Inflammatory macrophage treated with lipopolysaccharide for 4 hours (primary cell): ENCODE data around the gene CCDC86.
A peak's percentile ranks its signal among the peaks of the same experiment; 100 is the strongest.

Experiments
- DNase-seq: peaks from one replicate; pipeline ENCODE4 v3.0.0-alpha.2; 2020

Gene CCDC86

GRCh38 chr11:60854140-60854846, 12.4 kb downstream of the CCDC86 start:
- DNase-seq, result no peak

DNA sequence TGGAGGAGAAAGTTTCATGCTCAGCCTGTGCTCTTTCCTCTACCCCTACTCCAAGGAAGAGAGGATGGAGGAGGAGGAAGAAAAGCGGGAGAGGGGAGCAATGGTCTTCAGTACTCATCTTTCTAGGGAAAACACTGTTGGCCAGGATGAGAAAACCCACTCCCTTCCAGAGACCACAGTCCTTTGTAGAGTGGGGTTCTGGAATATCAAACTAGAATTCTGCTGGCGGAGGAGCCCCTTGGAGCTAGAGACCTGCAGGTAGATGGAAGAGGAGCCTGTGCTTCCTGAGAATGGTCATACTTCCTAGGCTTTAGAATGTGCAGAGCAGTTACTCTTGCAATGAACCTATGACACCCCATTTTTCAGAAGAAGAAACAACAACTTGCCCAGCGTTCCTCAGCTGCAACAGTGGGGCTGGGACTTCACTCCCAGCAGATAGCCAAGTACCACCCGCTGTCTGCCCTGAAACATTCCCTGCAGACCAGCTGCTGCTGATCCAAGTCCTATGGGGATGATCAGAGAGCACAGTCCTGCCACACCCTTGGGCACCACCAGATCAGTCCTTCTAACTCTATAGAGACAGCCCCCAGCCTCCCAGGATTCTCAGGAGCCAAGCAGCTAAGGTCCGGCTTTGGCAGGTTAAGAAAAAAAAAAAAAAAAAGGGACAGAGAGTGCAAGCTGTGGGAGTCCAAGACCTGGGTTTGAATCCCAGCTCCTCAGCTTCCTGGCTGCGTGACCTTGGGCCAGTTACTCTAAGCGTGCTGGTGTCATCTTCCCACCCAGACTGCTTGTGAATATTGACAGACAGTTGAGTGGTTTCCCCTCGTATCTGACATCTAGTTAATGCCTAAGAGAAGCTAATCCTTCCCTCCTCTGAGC, 13.2 kb downstream of the CCDC86 start:
- no peak for DNase-seq

DNA sequence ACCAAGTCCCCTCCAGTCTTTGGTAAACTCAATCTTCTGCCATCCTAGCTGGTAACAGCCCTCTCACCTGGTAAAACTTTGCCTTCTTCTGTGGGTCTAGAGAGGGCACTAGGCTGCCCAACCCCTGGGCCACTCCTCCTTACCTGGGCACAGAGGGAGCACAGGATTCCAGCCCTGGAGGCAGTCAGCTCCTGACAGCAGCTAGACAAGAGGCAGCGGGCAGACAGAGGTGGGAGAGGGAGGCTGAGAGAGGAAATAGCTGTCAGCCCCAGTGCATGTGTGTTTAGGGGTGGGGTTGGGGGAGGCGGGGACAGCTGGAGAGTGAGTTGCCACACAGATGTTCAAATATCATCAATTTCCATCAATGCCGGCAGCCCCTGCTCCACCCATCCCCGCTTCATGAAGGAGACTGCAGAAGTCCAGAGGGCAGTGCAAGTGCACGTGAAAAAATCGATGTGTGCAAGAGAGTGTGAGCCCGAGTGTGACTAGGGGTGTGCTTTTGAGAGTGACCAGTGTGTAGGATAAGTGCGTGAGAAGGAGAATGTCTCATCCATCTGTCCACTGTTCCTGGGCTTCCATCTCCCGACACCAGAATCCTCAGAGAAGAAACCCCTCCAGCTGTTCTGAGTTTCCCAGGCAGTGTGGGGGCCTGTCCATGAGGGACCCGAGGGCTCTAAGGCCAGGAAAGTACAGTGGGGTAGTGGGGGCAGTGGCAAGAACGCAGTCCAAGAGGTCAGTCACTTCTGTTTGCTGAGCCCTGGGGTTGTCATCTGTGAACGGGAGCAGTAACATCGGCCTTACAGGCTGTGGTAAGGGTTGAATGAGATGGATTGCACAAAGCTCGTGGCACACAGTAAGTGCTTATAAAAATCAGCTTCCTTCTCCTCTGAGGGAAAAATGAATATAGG, 14.1 kb downstream of the CCDC86 start, which contains the start of gene PTGDR2:
Gene PTGDR2, minus strand, starts transcription at position 225 of the 908 bp plus-strand sequence. CDS start 2,228 bp downstream, outside the sequence.
- DNase-seq, result no peak

DNA sequence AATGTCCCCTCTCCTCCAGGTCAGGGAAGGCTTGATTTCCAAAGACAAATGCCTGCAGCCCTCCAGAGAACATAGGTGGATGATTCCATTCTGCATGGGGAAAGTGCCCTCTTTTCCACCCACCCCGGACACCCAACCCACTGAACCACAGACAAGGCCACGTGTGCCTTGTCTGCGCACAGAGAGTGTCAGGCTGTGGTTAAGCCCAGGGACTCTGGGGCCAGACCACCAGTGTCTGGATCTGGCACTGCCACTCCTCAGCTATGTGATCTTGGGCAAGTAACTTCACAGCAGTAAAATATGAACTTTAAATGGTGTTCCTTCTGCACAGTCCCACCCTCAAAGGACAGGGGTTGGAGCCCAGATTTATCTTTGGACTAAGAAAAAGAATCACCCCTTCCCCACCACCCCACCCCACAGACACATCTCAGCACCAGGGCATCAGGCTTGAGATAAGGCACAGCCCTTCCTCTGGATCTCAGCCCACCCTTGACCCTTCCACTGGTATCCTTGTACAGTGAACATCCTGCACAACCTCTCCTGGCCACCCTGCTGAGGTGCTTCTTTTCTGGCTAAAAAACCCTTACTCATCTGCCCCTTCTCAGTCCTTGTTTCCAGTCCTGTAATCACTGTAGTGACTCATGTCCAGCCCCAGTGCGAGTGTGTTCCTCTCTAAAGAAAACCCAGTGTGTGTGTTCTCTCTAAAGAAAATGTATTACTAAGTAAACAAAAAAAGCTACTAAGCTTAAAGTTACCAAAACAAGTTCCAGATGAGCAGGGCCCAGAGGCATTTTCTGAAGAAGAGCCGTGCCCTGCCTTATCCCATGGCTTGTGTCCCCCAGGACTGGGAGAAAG, 15.7 kb downstream of the CCDC86 start:
- peak; percentile 19 for DNase-seq

DNA sequence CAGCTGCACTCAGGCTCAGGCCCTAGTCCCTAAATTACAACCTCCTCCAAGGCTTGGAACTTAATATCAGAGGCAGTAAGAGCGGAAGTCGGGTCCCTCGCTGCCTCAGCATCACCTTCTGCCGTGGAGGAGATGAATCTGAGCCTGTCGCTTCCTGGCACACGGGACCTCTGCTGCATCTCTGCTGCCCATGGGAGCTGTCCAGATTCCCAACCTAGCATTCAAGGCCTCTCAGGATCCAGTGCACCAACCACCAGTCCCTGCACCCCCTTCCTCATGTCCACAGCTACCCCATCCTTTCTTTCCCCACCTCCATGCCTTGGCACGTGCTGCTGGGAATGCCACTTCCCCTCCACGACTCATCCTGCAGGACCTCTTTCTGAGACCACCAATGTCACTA, 16.3 kb downstream of the CCDC86 start:
- DNase-seq, result no peak

DNA sequence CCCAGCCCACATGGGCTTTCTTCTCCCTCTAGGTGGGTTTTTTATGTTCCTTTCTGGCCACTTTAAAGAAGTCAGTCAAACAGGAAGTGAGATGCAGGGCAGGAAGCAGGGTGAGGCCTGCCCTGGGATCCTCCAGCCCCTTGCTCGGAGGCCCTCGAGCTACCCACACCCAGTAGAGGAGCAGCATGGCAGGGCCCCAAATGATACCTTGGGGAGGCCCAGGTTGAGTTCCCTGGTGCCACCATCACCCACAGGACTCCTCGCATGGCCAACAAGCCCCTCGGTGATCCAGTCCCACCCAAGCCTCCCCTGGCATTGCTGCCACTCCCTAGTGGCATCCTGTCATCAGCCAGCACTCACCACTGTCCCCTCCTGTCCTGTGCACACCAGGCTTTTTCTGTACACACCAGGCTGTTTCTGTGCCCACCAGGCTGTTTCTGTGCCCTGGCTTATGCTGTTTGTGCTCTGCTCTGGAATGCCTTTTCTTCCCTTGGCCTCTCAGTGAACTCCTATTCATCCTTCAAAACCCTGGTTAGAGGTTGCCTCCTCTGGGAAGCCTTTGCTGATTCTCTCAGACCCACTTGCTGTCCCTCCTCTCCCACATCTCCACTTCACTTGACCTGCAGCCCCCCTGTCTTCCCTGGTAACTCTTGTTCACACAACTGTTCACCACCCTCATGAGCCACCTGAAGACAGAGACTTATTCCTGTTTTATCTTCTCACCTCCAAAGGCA, 17.0 kb downstream of the CCDC86 start:
- no peak for DNase-seq

DNA sequence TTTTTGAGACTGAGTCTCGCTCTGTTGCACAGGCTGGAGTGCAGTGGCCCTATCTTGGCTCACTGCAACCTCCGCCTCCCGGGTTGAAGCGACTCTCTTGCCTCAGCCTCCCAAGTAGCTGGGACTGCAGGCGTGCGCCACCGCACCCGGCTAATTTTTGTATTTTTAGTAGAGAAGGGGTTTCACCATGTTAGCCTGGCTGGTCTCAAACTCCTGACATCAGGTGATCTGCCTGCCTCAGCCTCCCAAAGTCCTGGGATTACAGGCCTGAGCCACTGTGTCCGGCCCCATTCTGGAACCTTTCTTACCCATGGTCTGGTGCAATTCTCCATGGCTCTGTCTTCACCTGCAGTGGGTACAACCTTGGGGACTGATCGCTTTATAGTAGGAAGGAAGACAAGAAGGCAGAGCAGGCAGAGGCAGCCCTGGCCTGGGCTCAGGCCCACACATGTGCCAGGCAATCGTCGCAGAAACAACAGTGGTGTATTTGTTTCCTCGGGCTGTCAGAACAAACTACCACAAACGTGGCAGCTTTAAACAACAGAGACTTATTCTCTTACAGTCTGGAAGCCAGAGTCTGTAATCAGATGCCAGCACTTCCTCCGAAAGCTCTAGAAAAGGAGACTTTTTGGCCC, 17.8 kb downstream of the CCDC86 start:
- no peak for DNase-seq

GRCh38 chr11:60860943-60861342, 19.0 kb downstream of the CCDC86 start:
- no peak for DNase-seq

DNA sequence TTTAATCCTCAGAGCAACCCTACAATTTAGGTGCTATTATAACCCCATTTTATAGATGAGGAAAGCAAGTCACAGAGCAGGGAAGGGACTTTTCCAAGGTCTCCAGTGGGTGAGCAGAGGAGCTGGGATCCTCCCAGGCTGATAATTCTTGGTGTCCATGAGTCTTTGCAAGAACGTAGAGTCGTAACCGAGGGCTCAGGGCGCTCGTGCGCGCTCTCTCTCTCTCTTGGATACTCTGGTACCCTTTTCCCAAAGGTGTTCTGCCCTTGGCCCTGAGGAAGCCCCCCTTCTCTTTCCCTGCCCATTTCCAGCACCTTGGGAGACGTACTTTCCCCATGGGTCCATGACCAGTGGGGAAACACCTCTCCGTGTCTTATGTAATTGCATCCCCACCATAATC, 20.3 kb downstream of the CCDC86 start:
- DNase-seq, result no peak

- DNase-seq, result no peak
Measured at GRCh38 chr11:60863550-60864521, 21.9 kb downstream of the CCDC86 start.

DNA sequence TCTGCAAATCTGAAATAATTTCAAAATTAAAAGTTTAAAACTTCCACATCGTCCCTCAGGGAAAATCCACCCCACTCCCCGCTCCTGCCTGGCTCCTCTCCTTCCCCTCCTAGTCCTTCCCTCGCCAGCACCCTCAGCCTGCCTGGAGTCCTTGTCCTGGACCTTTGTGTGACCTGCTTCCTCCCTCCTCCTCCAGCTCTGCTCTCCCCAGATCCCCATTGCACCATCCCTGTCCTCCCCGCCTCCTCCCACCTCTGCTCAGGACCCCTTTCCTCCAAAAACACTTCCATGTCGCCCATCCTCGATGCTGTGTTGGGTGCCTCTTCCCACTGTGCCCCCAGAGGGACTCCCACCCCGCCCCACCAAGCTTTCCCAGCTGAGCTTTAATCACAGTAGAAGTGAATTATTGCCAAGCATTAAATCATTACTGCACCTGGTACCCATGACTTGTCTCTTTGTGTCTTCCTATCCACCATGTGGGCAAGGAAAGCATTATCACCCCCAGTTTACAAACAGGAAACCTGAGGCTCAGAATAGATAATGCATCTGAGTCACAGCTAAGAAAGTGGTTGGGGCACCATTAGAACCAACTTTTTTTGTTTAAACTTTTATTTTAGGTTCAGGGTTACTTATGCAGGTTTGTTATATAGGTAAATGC, 23.1 kb downstream of the CCDC86 start:
- no peak for DNase-seq

DNA sequence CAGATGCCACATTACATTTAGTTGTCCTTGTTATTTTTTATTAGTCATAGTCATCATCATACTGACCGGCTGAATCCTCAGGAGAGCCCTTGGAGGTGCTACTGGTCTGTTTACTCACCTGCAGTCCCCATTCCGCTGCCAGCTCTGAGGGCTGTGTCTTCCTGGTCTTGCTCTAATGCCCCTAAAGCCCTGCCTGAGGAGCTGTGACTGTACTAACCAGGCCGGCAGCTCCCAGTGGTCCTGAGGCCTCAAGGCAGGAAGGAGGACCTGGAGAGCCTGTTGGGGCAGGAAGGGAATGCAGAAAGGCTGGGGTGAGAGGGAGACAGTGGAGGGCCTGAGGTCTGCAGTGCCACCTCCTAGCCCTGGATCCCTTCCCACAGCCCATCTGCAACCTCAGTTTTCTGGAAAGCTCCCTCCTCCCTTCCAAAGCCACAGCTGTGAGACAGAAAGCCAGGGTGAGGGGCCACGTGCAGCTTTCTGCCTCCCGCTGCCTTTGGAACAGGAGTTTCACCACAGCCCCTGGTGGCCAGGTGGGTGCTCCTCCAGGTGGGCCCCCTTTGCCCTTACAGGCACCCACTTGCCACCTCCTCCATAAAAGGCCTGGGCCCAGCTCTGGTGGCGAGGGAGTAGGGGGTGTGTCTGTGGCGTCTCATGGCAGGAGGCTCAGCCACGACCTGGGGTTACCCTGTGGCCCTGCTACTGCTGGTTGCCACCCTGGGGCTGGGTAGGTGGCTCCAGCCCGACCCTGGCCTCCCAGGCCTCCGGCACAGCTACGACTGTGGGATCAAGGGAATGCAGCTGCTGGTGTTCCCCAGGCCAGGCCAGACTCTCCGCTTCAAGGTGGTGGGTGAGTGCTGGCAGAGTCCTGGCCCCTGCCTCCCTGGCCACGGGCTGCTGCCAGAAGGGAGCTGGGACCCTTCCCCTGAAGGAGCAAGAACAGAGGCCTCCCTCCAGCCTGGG, 25.3 kb downstream of the CCDC86 start, which contains the start of gene ZP1:
Gene ZP1, plus strand, starts transcription at position 632 of the 960 bp plus-strand sequence. Its CDS starts 20 bp downstream, at position 652.
- no peak for DNase-seq

DNA sequence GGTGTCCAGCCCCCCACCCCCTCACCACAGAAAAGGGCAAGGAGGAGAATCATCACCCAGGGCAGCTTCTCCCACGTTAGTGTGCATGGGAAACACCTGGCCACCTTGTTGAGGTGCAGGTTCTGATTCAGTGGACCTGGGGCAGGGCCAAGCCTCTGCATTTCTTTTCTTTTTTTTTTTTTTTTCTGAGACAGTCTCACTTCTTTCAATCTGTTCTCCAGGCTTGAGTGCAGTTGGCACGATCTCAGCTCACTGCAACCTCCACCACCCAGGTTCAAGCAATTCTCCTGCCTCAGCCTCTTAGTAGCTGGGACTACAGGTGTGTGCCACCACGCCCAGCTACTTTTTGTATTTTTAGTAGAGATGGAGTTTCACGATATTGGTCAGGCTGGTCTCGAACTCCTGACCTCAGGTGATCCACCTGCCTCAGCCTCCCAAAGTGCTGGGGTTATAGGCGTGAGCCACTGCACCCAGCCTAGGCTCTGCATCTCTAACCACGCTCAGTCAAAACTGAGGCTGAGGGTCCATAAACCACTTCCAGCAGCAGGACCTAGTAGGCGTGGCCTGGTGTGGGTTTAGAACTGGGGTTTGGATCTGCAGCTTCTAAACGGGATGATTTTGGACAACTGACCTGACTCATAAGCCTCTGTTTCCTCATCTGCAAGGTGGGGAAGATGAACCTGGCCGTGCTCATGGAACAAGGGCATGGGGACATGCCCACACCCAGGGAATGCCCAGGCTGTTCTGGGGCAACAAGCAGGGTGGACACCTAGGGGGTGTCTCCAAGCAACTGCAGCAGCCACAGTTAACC, 26.2 kb downstream of the CCDC86 start:
- DNase-seq, result no peak

- DNase-seq, result no peak
Measured at GRCh38 chr11:60868682-60869450, 27.0 kb downstream of the CCDC86 start.

GRCh38 chr11:60869451-60869825, 27.5 kb downstream of the CCDC86 start:
- DNase-seq, result no peak

DNA sequence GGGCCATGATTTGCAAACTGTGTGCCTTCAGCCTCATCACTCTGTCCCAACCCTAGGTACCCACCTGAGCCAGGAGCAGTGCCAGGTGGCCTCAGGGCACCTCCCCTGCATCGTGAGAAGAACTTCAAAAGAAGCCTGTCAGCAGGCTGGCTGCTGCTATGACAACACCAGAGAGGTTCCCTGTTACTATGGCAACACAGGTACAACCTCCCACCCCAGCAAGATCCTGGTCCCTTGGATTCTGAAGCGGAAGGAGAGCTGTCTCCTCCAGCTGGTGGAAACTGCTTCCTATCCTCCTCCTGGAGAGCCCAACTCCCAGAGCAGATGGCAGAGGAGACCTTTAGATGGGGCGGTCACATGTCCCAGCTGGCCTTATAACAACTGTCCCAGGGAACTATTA, 28.4 kb downstream of the CCDC86 start:
- no peak for DNase-seq
